GM12878 (cell line): ENCODE data around the gene TEC. TPM values are rescaled to one million over a fixed set of nuclear protein-coding genes. Genes with fewer than 3 reads are reported as not detected.

Experiments
- BCL3 ChIP-seq: IDR thresholded peaks from 2 replicates; pipeline ENCODE4 v1.6.1; 2011; ENCODE audit warnings: borderline replicate concordance, low read depth, mild to moderate bottlenecking, moderate library complexity, low read length; ENCODE audit not compliant: insufficient read depth, poor library complexity, severe bottlenecking
- CBFB ChIP-seq: IDR thresholded peaks from 2 replicates; pipeline ENCODE4 v1.6.1; 2016; ENCODE audit warnings: antibody characterized with exemption, low read depth
- CBX5 ChIP-seq: sonication (generic); IDR thresholded peaks from 2 replicates; pipeline ENCODE4 v1.6.1; 2016; ENCODE audit warnings: low read depth, moderate library complexity, mild to moderate bottlenecking, inconsistent platforms
- CREM ChIP-seq: IDR thresholded peaks from 2 replicates; pipeline ENCODE4 v1.6.1; 2014; ENCODE audit warnings: antibody characterized with exemption, low read depth
- CUX1 ChIP-seq: IDR thresholded peaks from 2 replicates; pipeline ENCODE4 v1.6.1; 2012; ENCODE audit warnings: improper control_type of control experiment, low read depth, low read length; ENCODE audit not compliant: insufficient replicate concordance
- DPF2 ChIP-seq: fragments of 450-650 bp; IDR thresholded peaks from 2 replicates; pipeline ENCODE4 v1.6.1; 2017; ENCODE audit warnings: mild to moderate bottlenecking
- FOXM1 ChIP-seq: IDR thresholded peaks from 2 replicates; pipeline ENCODE4 v1.6.1; 2012; ENCODE audit warnings: low read depth, mild to moderate bottlenecking, inconsistent platforms, low read length, moderate library complexity
- IKZF1 ChIP-seq: fragments of 450-650 bp; conservative IDR thresholded peaks from 2 replicates; pipeline ENCODE4 v1.6.1; 2017; ENCODE audit warnings: antibody characterized with exemption, mild to moderate bottlenecking
- JUNB ChIP-seq: IDR thresholded peaks from 2 replicates; pipeline ENCODE4 v1.6.1; 2016; ENCODE audit warnings: antibody characterized with exemption, mild to moderate bottlenecking
- MEF2A ChIP-seq: IDR thresholded peaks from 2 replicates; pipeline ENCODE4 v1.6.1; 2011; ENCODE audit warnings: low read depth, mild to moderate bottlenecking, low read length, moderate library complexity; ENCODE audit not compliant: insufficient read depth
- MTA2 ChIP-seq: fragments of 450-650 bp; IDR thresholded peaks from 2 replicates; pipeline ENCODE4 v1.6.1; 2016; ENCODE audit warnings: low read depth, mild to moderate bottlenecking, moderate library complexity
- MXI1 ChIP-seq: fragments of 150-350 bp; IDR thresholded peaks from 2 replicates; pipeline ENCODE4 v1.6.1; 2011; ENCODE audit warnings: low read depth, mild to moderate bottlenecking, inconsistent platforms, low read length, improper control_type of control experiment
- MYB ChIP-seq: fragments of 150-350 bp; IDR thresholded peaks from 2 replicates; pipeline ENCODE4 v1.6.1; 2014; ENCODE audit warnings: mild to moderate bottlenecking, low read depth, low read length, borderline replicate concordance
- NR2F1 ChIP-seq: fragments of 450-650 bp; conservative IDR thresholded peaks from 2 replicates; pipeline ENCODE4 v1.6.1; 2017; ENCODE audit warnings: mild to moderate bottlenecking
- POU2F2 ChIP-seq: IDR thresholded peaks from 3 replicates; pipeline ENCODE4 v1.6.1; 2011; ENCODE audit warnings: low read depth, mild to moderate bottlenecking, low read length, borderline replicate concordance
- RAD21 ChIP-seq: IDR thresholded peaks from 2 replicates; pipeline ENCODE4 v1.6.1; 2011; ENCODE audit warnings: mild to moderate bottlenecking, low read depth, low read length, moderate library complexity; ENCODE audit not compliant: insufficient read depth
- RELA ChIP-seq: fragments of 450-650 bp; IDR thresholded peaks from 2 replicates; pipeline ENCODE4 v1.8.0; 2014; ENCODE audit warnings: borderline replicate concordance; ENCODE audit not compliant: partially characterized antibody
- SREBF2 ChIP-seq: IDR thresholded peaks from 2 replicates; pipeline ENCODE4 v1.6.1; 2012; ENCODE audit warnings: mild to moderate bottlenecking, low read length
- STAT1 ChIP-seq: fragments of 450-650 bp; conservative IDR thresholded peaks from 2 replicates; pipeline ENCODE4 v1.6.1; 2014; ENCODE audit warnings: antibody characterized with exemption, mild to moderate bottlenecking
- TAF1 ChIP-seq: IDR thresholded peaks from 2 replicates; pipeline ENCODE4 v1.6.1; 2011; ENCODE audit warnings: mild to moderate bottlenecking, low read depth, low read length, borderline replicate concordance
- TARDBP ChIP-seq: IDR thresholded peaks from 2 replicates; pipeline ENCODE4 v1.6.1; 2016; ENCODE audit warnings: borderline replicate concordance
- YBX1 ChIP-seq: fragments of 450-650 bp; IDR thresholded peaks from 2 replicates; pipeline ENCODE4 v1.6.1; 2016; ENCODE audit warnings: antibody characterized with exemption
- ZNF217 ChIP-seq: fragments of 450-650 bp; IDR thresholded peaks from 2 replicates; pipeline ENCODE4 v1.6.1; 2017; ENCODE audit warnings: antibody characterized with exemption, mild to moderate bottlenecking
- ZZZ3 ChIP-seq: IDR thresholded peaks from 2 replicates; pipeline ENCODE4 v1.6.1; 2011; ENCODE audit warnings: low read depth; ENCODE audit not compliant: control insufficient read depth, insufficient read length
- polyA plus RNA-seq, 11 experiments: library from polyadenylated mRNA; depleted of rRNA in 4 of 11; unstranded in 6 of 11; stranded (reverse) in 5 of 11; fragments of >200 nt; fragmentation: Nextera tagmentation in 4 of 11; fragmentation: Illumina TruSeq in 1 of 11; extraction: Ambion mirVana in 4 of 11; extraction: Trizol in 1 of 11; gene quantifications; 1 replicate in 1 of 11; 2 replicates in 10 of 11; pipeline versions ENCODE4 v1.2.1 to v1.2.3, GENCODE V29; 2011 to 2016; ENCODE audit warnings: inconsistent platforms in 2 of 11, missing spikeins in 2 of 11, low read depth in 1 of 11
- total RNA-seq, 4 experiments: library from RNA; depleted of rRNA in 3 of 4; stranded (reverse); fragments of >200 nt in 3 of 4; fragmentation: Illumina TruSeq in 1 of 4; extraction: Trizol in 1 of 4; gene quantifications; 2 replicates each; pipeline versions ENCODE4 v1.2.1 to v1.2.3, GENCODE V29; 2013 to 2021

The TEC gene
- total and polyA plus RNA-seq, 10 of the 15 experiments (the other 5 are each of a cell fraction or from before 2014, with no cell fraction given), result 7.4 to 27.2 (median 17.1) TPM

- TF ChIP-seq MTA2 (peak; percentile 30; the same call in 1 of the 2 replicates), TAF1 (no peak), FOXM1 (peak; percentile 30; the same call in 1 of the 2 replicates), RELA (peak; percentile 46), CBX5 (0 out of 2 replicates have a peak, but pooled peaks have one; percentile 29), STAT1 (no peak), POU2F2 (no peak), MXI1 (no peak), ZNF217 (no peak), CBFB (no peak), NR2F1 (no peak), CREM (peak; percentile 35; the same call in 1 of the 2 replicates), MYB (no peak), BCL3 (peak; percentile 27), YBX1 (no peak), TARDBP (no peak), IKZF1 (peak; percentile 77), CUX1 (no peak), ZZZ3 (no peak), DPF2 (peak; percentile 65), RAD21 (no peak), SREBF2 (no peak), MEF2A (0 out of 2 replicates have a peak, but pooled peaks have one; percentile 33), JUNB (peak; percentile 69; the same call in 1 of the 2 replicates)
Measured at GRCh38 chr4:48173056-48173991, 96.3 kb downstream of the TEC start (continued).
